ENCODE results near the gene MUC22.
A peak's percentile ranks its signal among the peaks of the same experiment; 100 is the strongest.

MUC22 gene

DNA sequence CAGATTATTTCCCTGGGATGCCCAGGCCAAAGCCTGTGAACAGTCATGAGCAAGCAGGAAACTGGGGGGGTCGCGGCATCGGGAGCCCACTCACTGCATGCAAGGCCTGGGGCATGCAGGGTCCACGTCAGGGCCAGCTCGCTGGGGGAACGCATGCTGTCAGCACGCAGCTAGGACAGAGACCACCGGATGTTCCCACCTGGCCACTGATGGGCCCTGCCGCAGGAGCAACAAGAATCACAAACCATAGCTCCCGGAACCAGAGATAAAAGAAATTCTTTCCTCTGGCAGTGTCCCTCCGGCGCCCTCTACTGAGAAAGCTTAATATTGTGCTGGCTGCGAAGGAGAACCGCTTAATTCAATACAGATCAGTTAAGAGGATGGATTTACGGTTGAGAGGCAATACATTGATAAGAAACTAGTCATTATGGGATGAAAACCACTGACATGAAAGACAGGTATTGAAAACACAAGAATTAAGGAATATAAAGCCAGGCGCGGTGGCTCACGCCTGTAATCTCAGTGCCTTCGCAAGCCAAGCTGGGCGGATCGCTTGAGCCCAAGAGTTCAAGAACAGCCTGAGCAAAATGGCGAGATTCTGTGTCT lies 69.5 kb downstream of the MUC22 start:
- peak; percentile 51 for DNase-seq (ENCODE audit: low spot score)

- no peak for DNase-seq (ENCODE audit: low spot score)
These were observed 71.6 kb downstream of the MUC22 start for GRCh38 chr6:31081872-31082271.

DNA sequence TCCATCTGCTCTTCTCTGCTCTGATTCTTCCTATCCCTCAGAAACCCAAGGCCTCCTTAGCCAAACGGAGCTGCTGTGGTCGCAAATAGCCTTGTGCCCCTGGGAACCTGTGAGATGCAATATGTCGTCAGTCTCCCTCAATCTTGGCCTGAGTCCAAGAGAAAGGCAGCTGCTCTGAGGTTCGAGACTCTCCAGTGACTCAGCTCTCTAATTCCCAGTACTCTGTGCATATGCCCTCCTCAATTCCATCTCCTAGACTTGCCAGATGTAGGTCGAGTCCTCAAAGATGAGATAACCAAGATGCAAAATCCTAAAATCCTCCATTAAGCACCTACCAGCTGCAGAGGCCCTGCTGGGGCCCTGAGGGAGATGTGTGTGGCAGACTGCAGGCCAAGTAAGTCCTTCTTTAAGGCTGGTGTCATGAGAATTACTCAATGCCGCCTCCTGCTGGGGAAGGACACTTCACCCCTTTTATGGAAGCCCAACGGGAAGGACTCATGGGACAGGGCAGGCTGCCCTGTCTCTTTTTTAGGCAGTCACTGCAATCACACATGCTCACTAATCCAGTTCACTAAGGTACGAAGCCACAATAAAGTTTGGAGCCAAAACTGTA lies 73.6 kb downstream of the MUC22 start:
- peak; percentile 52 for DNase-seq (ENCODE audit: low spot score)

All from germinal center (tissue), 1 donor.